K562 (cell line): ENCODE data around the gene LAMTOR4. TPM values are rescaled to one million over a fixed set of nuclear protein-coding genes. Genes with fewer than 3 reads are reported as not detected.
A peak's percentile ranks its signal among the peaks of the same experiment; 100 is the strongest.

Experiments used
- BCOR ChIP-seq: fragments of 450-650 bp; IDR thresholded peaks from 2 replicates; pipeline ENCODE4 v1.6.1; 2016
- CEBPB ChIP-seq: fragments of 450-650 bp; IDR thresholded peaks from 2 replicates; pipeline ENCODE4 v1.6.1; 2016; ENCODE audit warnings: missing genetic modification characterization, missing compliant biosample characterization
- EP400 ChIP-seq: fragments of 450-650 bp; IDR thresholded peaks from 2 replicates; pipeline ENCODE4 v1.6.1; 2017; ENCODE audit warnings: antibody characterized with exemption, mild to moderate bottlenecking, moderate library complexity
- ETV5 ChIP-seq: sonication (generic); formaldehyde crosslinking; IDR thresholded peaks from 2 replicates; pipeline ENCODE4 v1.4.0; 2020; ENCODE audit warnings: low read depth, mild to moderate bottlenecking, missing genetic modification reagents
- KAT7 ChIP-seq: sonication (generic); formaldehyde crosslinking; IDR thresholded peaks from 2 replicates; pipeline ENCODE4 v1.8.0; 2022; ENCODE audit warnings: missing genetic modification reagents, mild to moderate bottlenecking, borderline replicate concordance
- KDM1A ChIP-seq, 2 experiments: fragments of 450-650 bp; IDR thresholded peaks; 2 replicates each; pipeline ENCODE4 v1.6.1; 2016; ENCODE audit warnings: mild to moderate bottlenecking in 2 of 2
- POLR2H ChIP-seq: IDR thresholded peaks from 2 replicates; pipeline ENCODE4 v1.6.1; 2016; ENCODE audit warnings: missing genetic modification characterization, low read depth, mild to moderate bottlenecking, control low read depth, missing compliant biosample characterization, moderate library complexity
- TOE1 ChIP-seq, 2 experiments: fragments of 450-650 bp in 1 of 2; sonication (generic) in 1 of 2; formaldehyde crosslinking in 1 of 2; IDR thresholded peaks; 2 replicates each; pipeline versions ENCODE4 v1.7.1 to v1.8.0; 2016 to 2022; ENCODE audit warnings: borderline replicate concordance in 2 of 2, mild to moderate bottlenecking in 2 of 2, antibody characterized with exemption in 1 of 2, inconsistent platforms in 1 of 2, low read depth in 1 of 2, missing genetic modification reagents in 1 of 2, moderate library complexity in 1 of 2
- TRIM24 ChIP-seq, 2 experiments: fragments of 450-650 bp; IDR thresholded peaks; 2 replicates each; pipeline ENCODE4 v1.6.1; 2016
- UBTF ChIP-seq, 2 experiments: IDR thresholded peaks; 2 replicates each; pipeline ENCODE4 v1.6.1; 2012; ENCODE audit warnings: improper control_type of control experiment in 2 of 2, low read depth in 2 of 2, low read length in 2 of 2, borderline replicate concordance in 1 of 2
- ZC3H11A ChIP-seq: IDR thresholded peaks from 2 replicates; pipeline ENCODE4 v1.6.1; 2012; ENCODE audit warnings: low read depth, low read length, improper control_type of control experiment
- ZNF175 ChIP-seq: fragments of 200-800 bp; sonication (Bioruptor generic); IDR thresholded peaks from 2 replicates; pipeline ENCODE4 v1.6.1; 2016; ENCODE audit warnings: low read depth, mild to moderate bottlenecking, missing genetic modification characterization, missing compliant biosample characterization
- ZNF384 ChIP-seq: IDR thresholded peaks from 2 replicates; pipeline ENCODE4 v1.6.1; 2012; ENCODE audit warnings: low read depth, low read length, improper control_type of control experiment
- ZNF507 ChIP-seq: conservative IDR thresholded peaks from 2 replicates; pipeline ENCODE4 v1.6.1; 2017; ENCODE audit warnings: missing genetic modification characterization, missing compliant biosample characterization
- polyA plus RNA-seq, 8 experiments: library from polyadenylated mRNA; depleted of rRNA in 4 of 8; stranded (reverse) in 5 of 8; unstranded in 3 of 8; fragments of >200 nt; fragmentation: Nextera tagmentation in 2 of 8; fragmentation: Illumina TruSeq in 1 of 8; extraction: Ambion mirVana in 2 of 8; extraction: Trizol in 1 of 8; gene quantifications; 2 replicates each; pipeline versions ENCODE4 v1.2.1 to v1.2.3, GENCODE V29; 2011 to 2014; ENCODE audit warnings: inconsistent platforms in 1 of 8, missing spikeins in 1 of 8
- total RNA-seq, 7 experiments: library from RNA; depleted of rRNA in 6 of 7; stranded (reverse); fragments of >200 nt in 6 of 7; fragmentation: Illumina TruSeq in 2 of 7; extraction: Trizol in 2 of 7; gene quantifications; 2 replicates each; pipeline versions ENCODE4 v1.2.1 to v1.2.3, GENCODE V29; 2011 to 2021; ENCODE audit warnings: low replicate concordance in 1 of 7
- TF ChIP-seq, protein P1 (sequence below), 2 experiments: fragments of 450-650 bp in 1 of 2; sonication (generic) in 1 of 2; formaldehyde crosslinking in 1 of 2; IDR thresholded peaks; 2 replicates each; pipeline versions ENCODE4 v1.7.1 to v1.9.0; 2016 to 2022; ENCODE audit warnings: inconsistent platforms in 1 of 2, mild to moderate bottlenecking in 1 of 2, missing genetic modification reagents in 1 of 2

Gene LAMTOR4
- total and polyA plus RNA-seq, 9 of the 15 experiments (the other 6 are each of a cell fraction or from before 2014, with no cell fraction given) = 79.6 to 314 (median 195) TPM

DNA sequence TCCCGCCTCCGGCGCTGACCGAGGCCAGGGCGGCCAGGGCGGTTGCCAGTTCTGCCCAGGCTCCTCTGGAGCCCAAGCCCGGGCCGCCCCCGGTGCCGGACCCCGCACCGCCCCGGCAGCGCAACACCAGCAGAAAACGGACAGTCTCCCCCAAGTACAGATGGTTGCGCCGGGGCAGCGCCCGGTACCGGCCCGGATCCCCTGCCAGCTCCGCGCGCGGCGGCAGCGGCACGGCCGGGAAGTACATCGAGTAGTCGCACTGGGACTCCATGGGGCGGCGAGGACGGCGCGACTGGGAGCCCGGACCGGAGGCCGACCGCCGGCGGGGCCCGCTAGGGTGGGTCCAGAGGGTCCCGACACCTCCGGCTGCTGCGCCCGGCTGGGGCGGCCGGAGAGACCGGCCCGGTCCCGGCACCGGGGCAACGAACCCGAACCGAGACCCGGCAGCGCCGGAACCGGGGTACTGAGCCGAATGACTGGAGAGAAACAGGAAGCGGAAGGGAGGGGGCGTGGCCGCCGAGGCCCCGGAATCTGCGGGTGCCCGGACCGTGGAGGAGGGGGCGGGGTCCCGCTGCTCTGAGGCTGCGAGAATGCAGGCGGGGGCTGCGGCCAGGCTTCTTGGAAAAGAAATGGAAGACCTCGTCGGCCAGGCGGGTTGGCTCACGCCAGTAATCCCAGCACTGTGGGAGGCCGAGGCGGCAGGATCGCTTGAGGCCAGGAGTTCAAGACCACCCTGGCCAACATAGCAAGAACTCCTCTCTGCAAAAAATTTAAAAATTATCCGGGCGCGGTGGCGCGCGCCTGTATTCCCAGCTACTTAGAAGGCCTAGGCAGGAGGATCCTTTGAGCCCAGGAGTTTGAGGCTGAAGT is 9.7 kb downstream of the LAMTOR4 start, which contains the start of gene TRAPPC14 (continued):
- TF ChIP-seq, protein P1, sequence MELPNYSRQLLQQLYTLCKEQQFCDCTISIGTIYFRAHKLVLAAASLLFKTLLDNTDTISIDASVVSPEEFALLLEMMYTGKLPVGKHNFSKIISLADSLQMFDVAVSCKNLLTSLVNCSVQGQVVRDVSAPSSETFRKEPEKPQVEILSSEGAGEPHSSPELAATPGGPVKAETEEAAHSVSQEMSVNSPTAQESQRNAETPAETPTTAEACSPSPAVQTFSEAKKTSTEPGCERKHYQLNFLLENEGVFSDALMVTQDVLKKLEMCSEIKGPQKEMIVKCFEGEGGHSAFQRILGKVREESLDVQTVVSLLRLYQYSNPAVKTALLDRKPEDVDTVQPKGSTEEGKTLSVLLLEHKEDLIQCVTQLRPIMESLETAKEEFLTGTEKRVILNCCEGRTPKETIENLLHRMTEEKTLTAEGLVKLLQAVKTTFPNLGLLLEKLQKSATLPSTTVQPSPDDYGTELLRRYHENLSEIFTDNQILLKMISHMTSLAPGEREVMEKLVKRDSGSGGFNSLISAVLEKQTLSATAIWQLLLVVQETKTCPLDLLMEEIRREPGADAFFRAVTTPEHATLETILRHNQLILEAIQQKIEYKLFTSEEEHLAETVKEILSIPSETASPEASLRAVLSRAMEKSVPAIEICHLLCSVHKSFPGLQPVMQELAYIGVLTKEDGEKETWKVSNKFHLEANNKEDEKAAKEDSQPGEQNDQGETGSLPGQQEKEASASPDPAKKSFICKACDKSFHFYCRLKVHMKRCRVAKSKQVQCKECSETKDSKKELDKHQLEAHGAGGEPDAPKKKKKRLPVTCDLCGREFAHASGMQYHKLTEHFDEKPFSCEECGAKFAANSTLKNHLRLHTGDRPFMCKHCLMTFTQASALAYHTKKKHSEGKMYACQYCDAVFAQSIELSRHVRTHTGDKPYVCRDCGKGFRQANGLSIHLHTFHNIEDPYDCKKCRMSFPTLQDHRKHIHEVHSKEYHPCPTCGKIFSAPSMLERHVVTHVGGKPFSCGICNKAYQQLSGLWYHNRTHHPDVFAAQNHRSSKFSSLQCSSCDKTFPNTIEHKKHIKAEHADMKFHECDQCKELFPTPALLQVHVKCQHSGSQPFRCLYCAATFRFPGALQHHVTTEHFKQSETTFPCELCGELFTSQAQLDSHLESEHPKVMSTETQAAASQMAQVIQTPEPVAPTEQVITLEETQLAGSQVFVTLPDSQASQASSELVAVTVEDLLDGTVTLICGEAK (IDR thresholded peaks at IDR 0.05) = peak; percentile 95
- TF ChIP-seq, protein P1 (CRISPR knock-in tag; IDR thresholded peaks at IDR 0.05) = no peak
- TF ChIP-seq TRIM24 (IDR thresholded peaks at IDR 0.05) = peak in 1 of 2 experiments; percentile 36; a peak in 1 of 4 replicates
- no peak for TF ChIP-seq ZC3H11A
- TF ChIP-seq ETV5 (CRISPR knock-in tag) = peak; percentile 52; the same call in 1 of the 2 replicates
- peak; percentile 94 for TF ChIP-seq POLR2H
- TF ChIP-seq ZNF175 (CRISPR knock-in tag) = no peak; the same call in 1 of the 2 replicates
- TF ChIP-seq KAT7 = peak; percentile 70; the same call in 1 of the 2 replicates
- TF ChIP-seq CEBPB (tag) = no peak
- TF ChIP-seq ZNF507 (tag) = no peak
- TF ChIP-seq ZNF384 = no peak
- peak; percentile 75 for TF ChIP-seq EP400
- TF ChIP-seq BCOR = peak; percentile 58
- peak; percentile 53; the same call in 1 of the 2 replicates for TF ChIP-seq TOE1 (IDR thresholded peaks at IDR 0.05; ENCODE audit: borderline replicate concordance)
- no peak for TF ChIP-seq TOE1 (CRISPR knock-in tag; IDR thresholded peaks at IDR 0.05; ENCODE audit: borderline replicate concordance, low read depth)
- TF ChIP-seq KDM1A (IDR thresholded peaks at IDR 0.05) = peak in 1 of 2 experiments; percentile 52; a peak in 3 of 4 replicates
- peak in 1 of 2 experiments; percentile 58; a peak in 2 of 4 replicates for TF ChIP-seq UBTF (IDR thresholded peaks at IDR 0.05; ENCODE audit: borderline replicate concordance in 1 of 2, low read depth in 2 of 2, low read length in 2 of 2)
